HG03575 (cell line): ENCODE measurements around the gene UBE2QL1.
"Not testable (repeated sequence)": the region's sequence is repeated elsewhere in the genome, so short reads cannot be mapped to it uniquely, and the experiment has no call there.

ENCODE experiments used
- ATAC-seq: cut with Tn5 transposase; IDR thresholded peaks from one replicate; pipeline ENCODE4 v1.9.1; 2021; ENCODE audit not compliant: unreplicated experiment, insufficient number of reproducible peaks, low FRiP score; ENCODE audit errors: extremely low read depth

The UBE2QL1 gene

GRCh38 chr5:6510132-6510531 is 61.5 kb downstream of the UBE2QL1 start:
- ATAC-seq: no peak

GRCh38 chr5:6510973-6511372 is 62.3 kb downstream of the UBE2QL1 start:
- no peak for ATAC-seq

- not testable (repeated sequence) for ATAC-seq
Observed at GRCh38 chr5:6515812-6516211, 67.2 kb downstream of the UBE2QL1 start.

- ATAC-seq: no peak
Observed at GRCh38 chr5:6516823-6517222, 68.2 kb downstream of the UBE2QL1 start.

- ATAC-seq: no peak
Observed at GRCh38 chr5:6517510-6517909, 68.9 kb downstream of the UBE2QL1 start.

- ATAC-seq: no peak
Observed at GRCh38 chr5:6518298-6519057, 69.8 kb downstream of the UBE2QL1 start.

- no peak for ATAC-seq
Observed at GRCh38 chr5:6520201-6520600, 71.5 kb downstream of the UBE2QL1 start.

- no peak for ATAC-seq
Observed at GRCh38 chr5:6522331-6522730, 73.7 kb downstream of the UBE2QL1 start.

- ATAC-seq: no peak
Observed at GRCh38 chr5:6522923-6523322, 74.3 kb downstream of the UBE2QL1 start.

GRCh38 chr5:6525422-6525821 is 76.8 kb downstream of the UBE2QL1 start:
- ATAC-seq: no peak

GRCh38 chr5:6525910-6526309 is 77.3 kb downstream of the UBE2QL1 start:
- no peak for ATAC-seq

- ATAC-seq: no peak
Observed at GRCh38 chr5:6527749-6528455, 79.2 kb downstream of the UBE2QL1 start.

- ATAC-seq: no peak
Observed at GRCh38 chr5:6535594-6535993, 86.9 kb downstream of the UBE2QL1 start.

- ATAC-seq: no peak
Observed at GRCh38 chr5:6539060-6539459, 90.4 kb downstream of the UBE2QL1 start.

- no peak for ATAC-seq
Observed at GRCh38 chr5:6540111-6540827, 91.6 kb downstream of the UBE2QL1 start.

- no peak for ATAC-seq
Observed at GRCh38 chr5:6541256-6542013, 92.8 kb downstream of the UBE2QL1 start.

GRCh38 chr5:6542421-6543345 is 94.0 kb downstream of the UBE2QL1 start:
- no peak for ATAC-seq

- ATAC-seq: no peak
Observed at GRCh38 chr5:6543346-6543730, 94.7 kb downstream of the UBE2QL1 start.
